ENCODE results near the gene AAR2.

AAR2 gene

DNA sequence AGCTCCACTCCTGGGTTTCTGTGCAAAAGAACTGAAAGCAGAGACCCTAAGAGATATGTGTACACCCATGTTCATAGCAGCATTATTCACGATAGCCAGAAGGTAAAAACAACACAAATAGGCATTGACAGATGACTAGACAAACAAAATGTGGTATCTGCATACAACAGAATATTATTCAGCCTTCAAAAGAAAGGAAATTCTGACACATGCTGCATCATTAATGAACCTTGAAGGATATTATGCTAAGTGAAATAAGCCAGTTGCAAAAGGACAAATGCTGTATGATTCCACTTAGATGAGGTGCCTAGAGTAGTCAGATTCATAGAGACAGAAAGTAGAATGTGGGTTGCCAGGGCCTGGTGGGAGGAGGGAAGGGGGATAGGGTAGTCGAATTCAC is 17.8 kb downstream of the AAR2 start:
- Histone ChIP-seq H3K27me3 (ENCODE audit: control insufficient read depth in 5 of 5, insufficient read depth in 4 of 5, low read length in 5 of 5) (no peaks in the 10 kb centered on the region), H3K4me1 (ENCODE audit: control insufficient read depth in 5 of 5, insufficient read depth in 5 of 5, low read length in 5 of 5) (peaks cover 0 to 15% (median 7%) of the 10 kb centered on the region in 5 donors), H3K27ac (ENCODE audit: low read depth, low read length) (no peak overlapping the region), H3K36me3 (ENCODE audit: control insufficient read depth in 5 of 5, insufficient read depth in 5 of 5, low read length in 5 of 5) (peaks cover 7 to 68% (median 48%) of the 10 kb centered on the region in 5 donors), H3K9ac (ENCODE audit: low read length in 5 of 5) (no peak overlapping the region), H3K9me3 (ENCODE audit: control insufficient read depth in 5 of 5, low read length in 5 of 5) (no peaks in the 10 kb centered on the region), H3K4me3 (ENCODE audit: low read depth in 1 of 5, low read length in 5 of 5) (no peak overlapping the region)

DNA sequence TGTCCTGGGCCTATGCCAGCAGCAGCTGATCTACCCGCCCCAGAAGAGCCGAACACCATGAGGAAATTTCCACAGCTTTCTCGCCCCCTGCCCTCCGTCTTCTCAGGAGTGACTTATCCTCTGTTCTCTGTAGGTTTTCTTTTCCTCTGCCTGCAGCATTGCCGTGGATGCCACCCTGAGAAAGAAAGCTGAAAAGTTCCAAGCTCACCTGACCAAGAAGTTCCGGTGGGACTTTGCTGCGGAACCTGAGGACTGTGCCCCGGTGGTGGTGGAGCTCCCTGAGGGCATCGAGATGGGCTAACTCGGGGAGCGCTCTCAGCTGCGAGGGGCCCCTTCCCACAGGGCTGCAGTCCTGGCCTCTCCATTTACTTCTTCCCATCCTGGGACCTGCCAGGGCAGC is 19.2 kb downstream of the AAR2 start:
- H3K9ac ChIP-seq (ENCODE audit: low read length in 5 of 5): no peak overlapping the region
- no peak overlapping the region for H3K4me3 ChIP-seq (ENCODE audit: low read depth in 1 of 5, low read length in 5 of 5)
- H3K27ac ChIP-seq (ENCODE audit: low read depth, low read length): no peak overlapping the region
- H3K36me3 ChIP-seq (ENCODE audit: control insufficient read depth in 5 of 5, insufficient read depth in 5 of 5, low read length in 5 of 5): peaks cover 0 to 59% (median 41%) of the 10 kb centered on the region in 5 donors
- peaks cover 0 to 15% (median 7%) of the 10 kb centered on the region in 5 donors for H3K4me1 ChIP-seq (ENCODE audit: control insufficient read depth in 5 of 5, insufficient read depth in 5 of 5, low read length in 5 of 5)
- no peaks in the 10 kb centered on the region for H3K27me3 ChIP-seq (ENCODE audit: control insufficient read depth in 5 of 5, insufficient read depth in 4 of 5, low read length in 5 of 5)
- no peaks in the 10 kb centered on the region for H3K9me3 ChIP-seq (ENCODE audit: control insufficient read depth in 5 of 5, low read length in 5 of 5)

DNA sequence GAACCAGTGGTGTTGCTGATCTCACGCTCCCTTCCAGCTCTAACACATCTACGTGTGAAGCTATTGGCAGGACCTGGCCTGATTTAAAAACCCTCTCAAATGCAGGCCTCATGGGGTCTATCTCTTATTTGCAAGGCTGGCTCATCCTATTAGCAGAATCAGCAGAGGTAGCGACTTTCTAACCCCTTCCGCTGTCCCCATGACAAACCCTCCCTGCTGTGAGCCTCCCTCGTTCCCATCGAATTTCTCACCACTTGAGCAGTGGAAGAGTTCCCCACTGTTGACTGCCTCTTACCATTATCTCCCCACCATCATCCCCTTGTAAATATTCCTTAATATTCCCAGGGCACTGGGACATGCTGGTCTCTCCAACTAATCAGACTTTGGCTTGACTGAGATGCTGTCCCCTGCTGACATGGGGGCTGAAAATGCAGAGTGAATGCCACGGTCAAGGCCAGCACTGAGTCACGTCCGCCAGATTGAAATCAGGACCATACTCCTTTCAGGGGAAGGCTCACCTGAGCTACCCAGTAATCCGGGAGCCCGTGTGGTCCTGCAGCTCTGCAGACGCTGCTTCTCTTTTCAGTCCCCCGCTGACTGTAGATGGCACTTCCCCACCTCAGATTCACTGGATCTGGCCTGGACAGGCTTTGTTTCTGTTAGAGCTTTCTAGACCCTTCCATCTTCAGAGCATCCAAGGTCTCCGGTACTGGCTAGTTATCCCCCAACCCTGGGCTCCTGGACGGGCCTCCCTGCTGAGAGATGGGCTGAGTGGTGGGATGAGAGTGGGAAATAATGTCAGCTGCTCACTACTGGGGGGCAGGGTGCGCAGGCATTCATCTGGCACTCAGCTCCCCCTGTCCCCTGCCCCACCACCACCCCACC is 23.1 kb downstream of the AAR2 start:
- H3K27ac ChIP-seq (ENCODE audit: low read depth, low read length): no peak overlapping the region
- H3K9ac ChIP-seq (ENCODE audit: low read length in 5 of 5): no peak overlapping the region
- H3K4me3 ChIP-seq (ENCODE audit: low read depth in 1 of 5, low read length in 5 of 5): no peak overlapping the region
- peaks cover 0 to 15% (median 7%) of the 10 kb centered on the region in 5 donors for H3K4me1 ChIP-seq (ENCODE audit: control insufficient read depth in 5 of 5, insufficient read depth in 5 of 5, low read length in 5 of 5)
- no peaks in the 10 kb centered on the region for H3K27me3 ChIP-seq (ENCODE audit: control insufficient read depth in 5 of 5, insufficient read depth in 4 of 5, low read length in 5 of 5)
- no peaks in the 10 kb centered on the region for H3K9me3 ChIP-seq (ENCODE audit: control insufficient read depth in 5 of 5, low read length in 5 of 5)
- H3K36me3 ChIP-seq (ENCODE audit: control insufficient read depth in 5 of 5, insufficient read depth in 5 of 5, low read length in 5 of 5): peaks cover 0 to 29% (median 22%) of the 10 kb centered on the region in 5 donors

DNA sequence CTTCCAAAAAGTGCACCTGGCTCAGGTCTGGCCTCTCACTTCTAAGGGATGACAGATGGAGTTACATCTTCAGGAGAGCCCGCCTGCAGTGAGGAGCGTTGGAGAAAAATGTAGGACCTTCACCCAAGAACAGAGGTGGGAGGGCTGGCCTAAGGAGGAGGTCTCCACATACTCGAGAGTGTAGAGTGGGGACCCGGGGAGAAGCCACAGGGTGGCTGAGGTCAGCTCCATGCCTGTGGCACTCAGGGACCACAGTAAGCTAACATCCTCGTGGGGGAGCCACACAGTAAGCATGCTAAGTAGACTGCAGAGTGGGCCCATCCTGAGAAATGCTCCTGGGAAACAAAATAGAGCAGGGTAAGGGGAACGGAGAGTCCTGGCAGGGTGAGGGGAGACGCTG is 24.0 kb downstream of the AAR2 start:
- no peak overlapping the region for H3K4me3 ChIP-seq (ENCODE audit: low read depth in 1 of 5, low read length in 5 of 5)
- H3K4me1 ChIP-seq (ENCODE audit: control insufficient read depth in 5 of 5, insufficient read depth in 5 of 5, low read length in 5 of 5): peaks cover 0 to 15% (median 7%) of the 10 kb centered on the region in 5 donors

DNA sequence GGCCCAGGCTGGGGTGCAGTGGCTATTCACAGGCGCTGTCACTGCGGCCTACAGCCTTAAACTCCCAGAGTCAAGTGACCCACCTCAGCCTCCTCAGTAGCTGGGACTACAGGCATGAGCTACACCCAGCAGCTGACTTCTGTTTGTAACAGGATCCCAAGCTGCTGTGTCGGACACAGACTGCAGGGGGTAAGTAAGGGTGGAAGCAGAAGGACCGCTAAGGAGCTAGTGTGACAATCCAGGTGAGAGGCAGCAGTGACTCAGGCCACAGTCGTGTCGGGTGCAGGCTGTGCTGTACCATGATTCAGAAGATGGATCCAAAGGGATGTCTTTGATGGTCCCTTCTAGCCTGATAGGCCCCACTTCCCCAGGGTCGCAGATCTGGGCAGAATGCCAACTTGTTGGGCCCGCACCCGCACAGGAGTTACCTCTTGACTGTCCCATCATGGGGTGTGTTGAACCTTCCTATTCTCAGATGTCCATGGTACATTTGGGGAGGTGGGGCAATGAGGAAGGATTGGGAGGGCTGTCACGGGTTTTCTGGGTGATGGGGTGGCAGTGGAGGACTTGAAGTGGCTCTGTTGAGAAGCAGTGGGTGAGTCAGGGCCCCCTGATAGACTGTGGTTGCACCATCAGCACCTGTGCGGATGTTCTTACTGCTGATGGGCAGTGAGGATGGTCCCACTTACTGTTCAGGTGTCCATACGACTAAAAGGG is 25.3 kb downstream of the AAR2 start:
- peaks cover 0 to 12% (median 6%) of the 10 kb centered on the region in 5 donors for H3K36me3 ChIP-seq (ENCODE audit: control insufficient read depth in 5 of 5, insufficient read depth in 5 of 5, low read length in 5 of 5)
- no peaks in the 10 kb centered on the region for H3K27me3 ChIP-seq (ENCODE audit: control insufficient read depth in 5 of 5, insufficient read depth in 4 of 5, low read length in 5 of 5)
- peaks cover 0 to 15% (median 7%) of the 10 kb centered on the region in 5 donors for H3K4me1 ChIP-seq (ENCODE audit: control insufficient read depth in 5 of 5, insufficient read depth in 5 of 5, low read length in 5 of 5)
- H3K27ac ChIP-seq (ENCODE audit: low read depth, low read length): no peak overlapping the region
- H3K9ac ChIP-seq (ENCODE audit: low read length in 5 of 5): no peak overlapping the region
- H3K9me3 ChIP-seq (ENCODE audit: control insufficient read depth in 5 of 5, low read length in 5 of 5): no peaks in the 10 kb centered on the region
- H3K4me3 ChIP-seq (ENCODE audit: low read depth in 1 of 5, low read length in 5 of 5): no peak overlapping the region

More for the DNA sequence above, 24.0 kb downstream of the AAR2 start:
- peaks cover 0 to 24% (median 19%) of the 10 kb centered on the region in 5 donors for H3K36me3 ChIP-seq (ENCODE audit: control insufficient read depth in 5 of 5, insufficient read depth in 5 of 5, low read length in 5 of 5)
- H3K9me3 ChIP-seq (ENCODE audit: control insufficient read depth in 5 of 5, low read length in 5 of 5): no peaks in the 10 kb centered on the region
- no peak overlapping the region for H3K27ac ChIP-seq (ENCODE audit: low read depth, low read length)
- H3K9ac ChIP-seq (ENCODE audit: low read length in 5 of 5): no peak overlapping the region
- H3K27me3 ChIP-seq (ENCODE audit: control insufficient read depth in 5 of 5, insufficient read depth in 4 of 5, low read length in 5 of 5): no peaks in the 10 kb centered on the region

DNA sequence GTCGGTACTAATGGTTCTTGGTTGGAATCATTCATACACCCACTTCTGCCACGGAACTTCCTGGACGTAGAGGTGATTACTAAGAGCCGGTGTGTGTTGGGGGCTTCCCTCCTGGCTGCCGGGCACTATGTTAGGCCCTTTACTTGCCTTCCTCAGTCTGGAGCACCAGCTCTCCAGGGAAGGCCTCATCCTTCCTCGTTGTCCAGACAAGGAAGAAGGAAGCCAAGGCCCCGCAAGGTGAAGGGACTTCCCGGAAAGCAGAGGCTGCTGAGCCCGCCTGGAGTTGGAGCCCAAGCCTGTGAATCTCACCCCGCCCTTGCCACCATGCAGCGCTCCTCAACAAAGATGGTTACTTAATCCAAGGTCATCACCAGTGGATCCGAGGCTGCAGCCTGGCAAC is 26.2 kb downstream of the AAR2 start:
- Histone ChIP-seq H3K27me3 (ENCODE audit: control insufficient read depth in 5 of 5, insufficient read depth in 4 of 5, low read length in 5 of 5) (no peaks in the 10 kb centered on the region), H3K4me1 (ENCODE audit: control insufficient read depth in 5 of 5, insufficient read depth in 5 of 5, low read length in 5 of 5) (peaks cover 0 to 9% (median 7%) of the 10 kb centered on the region in 5 donors), H3K4me3 (ENCODE audit: low read depth in 1 of 5, low read length in 5 of 5) (no peak overlapping the region), H3K9ac (ENCODE audit: low read length in 5 of 5) (no peak overlapping the region), H3K36me3 (ENCODE audit: control insufficient read depth in 5 of 5, insufficient read depth in 5 of 5, low read length in 5 of 5) (peaks cover 0 to 5% (median 0%) of the 10 kb centered on the region in 5 donors), H3K9me3 (ENCODE audit: control insufficient read depth in 5 of 5, low read length in 5 of 5) (no peaks in the 10 kb centered on the region), H3K27ac (ENCODE audit: low read depth, low read length) (no peak overlapping the region)

DNA sequence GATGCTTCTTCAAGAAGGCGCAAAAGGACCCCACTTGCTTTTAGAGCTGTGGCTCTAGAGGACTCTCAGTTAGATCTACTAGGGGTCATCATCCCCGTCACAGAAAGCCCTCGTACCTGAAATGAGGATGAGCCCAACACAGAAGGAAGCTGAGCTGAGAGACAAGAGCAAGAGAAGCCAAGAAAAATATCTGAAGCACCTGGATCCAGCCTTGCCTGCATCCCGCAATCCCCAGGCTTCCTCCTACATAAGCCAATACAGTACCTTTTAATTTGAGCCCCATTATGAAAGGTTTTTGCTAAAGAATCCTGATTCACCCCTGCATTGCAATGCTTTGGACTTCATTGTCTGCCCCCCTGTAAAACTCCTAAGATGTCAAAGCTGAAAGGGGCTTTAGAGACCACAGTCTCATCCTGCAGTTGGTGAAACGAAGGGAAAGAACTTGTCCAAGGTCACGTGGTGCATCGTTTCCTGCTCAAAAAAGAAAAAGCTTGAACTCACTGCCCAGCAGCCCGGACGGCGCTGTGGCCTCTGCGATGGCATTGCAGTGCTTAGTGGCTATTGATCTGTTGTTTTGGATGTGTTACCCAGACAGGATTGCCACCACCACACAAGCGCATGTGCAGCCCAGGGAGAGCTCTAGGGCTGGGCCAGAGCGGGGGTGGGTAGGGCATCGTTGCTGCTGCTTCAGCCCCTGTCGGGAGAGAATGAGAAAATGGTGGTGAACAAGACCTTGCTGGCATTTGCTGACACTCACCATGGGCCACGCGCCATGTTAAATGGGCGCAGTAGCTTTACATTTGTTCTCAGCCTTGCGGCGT is 28.4 kb downstream of the AAR2 start:
- Histone ChIP-seq H3K36me3 (ENCODE audit: control insufficient read depth in 5 of 5, insufficient read depth in 5 of 5, low read length in 5 of 5) (no peaks in the 10 kb centered on the region), H3K27me3 (ENCODE audit: control insufficient read depth in 5 of 5, insufficient read depth in 4 of 5, low read length in 5 of 5) (no peaks in the 10 kb centered on the region), H3K9me3 (ENCODE audit: control insufficient read depth in 5 of 5, low read length in 5 of 5) (no peaks in the 10 kb centered on the region), H3K27ac (ENCODE audit: low read depth, low read length) (no peak overlapping the region), H3K4me1 (ENCODE audit: control insufficient read depth in 5 of 5, insufficient read depth in 5 of 5, low read length in 5 of 5) (no peaks in the 10 kb centered on the region), H3K4me3 (ENCODE audit: low read depth in 1 of 5, low read length in 5 of 5) (no peak overlapping the region), H3K9ac (ENCODE audit: low read length in 5 of 5) (no peak overlapping the region)

DNA sequence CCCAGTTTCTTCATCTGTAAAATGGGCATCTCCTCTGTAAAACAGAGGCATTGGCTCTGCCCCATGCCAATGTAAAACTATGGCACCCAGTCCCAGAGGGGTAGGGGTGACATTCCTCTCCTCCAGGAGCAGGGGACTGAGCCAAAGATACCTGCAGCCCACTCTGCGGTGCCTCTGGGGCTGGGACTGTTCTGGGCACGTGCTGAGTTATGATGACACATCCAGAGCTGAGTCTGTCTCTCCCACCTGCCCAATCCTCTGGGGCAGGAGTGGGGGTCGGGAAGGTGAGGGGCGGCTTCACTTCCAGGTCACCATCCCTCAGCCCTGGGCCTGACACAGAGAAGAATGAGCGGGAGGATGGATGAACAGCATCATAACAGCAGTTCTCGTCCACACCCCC is 29.9 kb downstream of the AAR2 start:
- Histone ChIP-seq H3K4me3 (ENCODE audit: low read depth in 1 of 5, low read length in 5 of 5) (no peak overlapping the region), H3K9me3 (ENCODE audit: control insufficient read depth in 5 of 5, low read length in 5 of 5) (no peaks in the 10 kb centered on the region), H3K27ac (ENCODE audit: low read depth, low read length) (no peak overlapping the region), H3K27me3 (ENCODE audit: control insufficient read depth in 5 of 5, insufficient read depth in 4 of 5, low read length in 5 of 5) (no peaks in the 10 kb centered on the region), H3K36me3 (ENCODE audit: control insufficient read depth in 5 of 5, insufficient read depth in 5 of 5, low read length in 5 of 5) (no peaks in the 10 kb centered on the region), H3K4me1 (ENCODE audit: control insufficient read depth in 5 of 5, insufficient read depth in 5 of 5, low read length in 5 of 5) (no peaks in the 10 kb centered on the region), H3K9ac (ENCODE audit: low read length in 5 of 5) (no peak overlapping the region)

DNA sequence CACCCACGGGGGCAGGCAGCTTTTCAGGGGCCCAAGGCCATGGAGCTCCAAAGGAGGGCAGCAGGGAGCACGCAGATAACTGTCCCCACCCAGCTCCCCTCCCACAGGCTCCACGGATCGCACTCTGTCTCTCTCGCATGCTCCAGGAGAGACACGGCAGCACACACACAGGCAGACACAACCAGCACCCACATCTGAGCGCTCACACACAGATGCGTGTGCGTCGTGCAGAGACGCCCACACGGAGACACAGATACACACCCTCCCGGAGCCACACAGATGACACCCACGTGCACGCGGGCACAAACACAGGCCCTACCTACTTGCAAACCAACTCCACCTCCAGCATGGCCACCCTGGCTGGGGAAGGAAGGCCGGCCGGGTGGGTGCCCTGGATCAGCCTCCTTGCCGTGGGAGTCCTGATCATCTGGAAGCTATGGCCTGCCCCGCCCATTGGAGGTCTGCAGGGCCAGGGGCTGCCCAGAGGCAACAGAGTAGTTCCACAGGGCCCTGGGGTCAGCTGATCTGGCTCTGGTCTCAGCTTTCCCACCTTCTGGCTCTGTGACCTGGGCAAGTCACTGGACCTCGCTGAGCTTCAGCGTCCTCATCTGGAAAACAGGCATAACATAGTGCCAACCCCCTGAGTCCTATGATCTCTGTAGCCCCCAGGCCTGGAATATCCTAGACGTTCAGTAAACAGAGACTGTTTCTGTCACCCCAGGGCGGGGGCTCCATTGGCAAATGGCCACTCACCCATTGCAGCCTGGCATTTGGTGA is 31.5 kb downstream of the AAR2 start:
- H3K9ac ChIP-seq (ENCODE audit: low read length in 5 of 5): no peak overlapping the region
- H3K36me3 ChIP-seq (ENCODE audit: control insufficient read depth in 5 of 5, insufficient read depth in 5 of 5, low read length in 5 of 5): no peaks in the 10 kb centered on the region
- no peak overlapping the region for H3K4me3 ChIP-seq (ENCODE audit: low read depth in 1 of 5, low read length in 5 of 5)
- H3K9me3 ChIP-seq (ENCODE audit: control insufficient read depth in 5 of 5, low read length in 5 of 5): no peaks in the 10 kb centered on the region
- peaks cover 0 to 3% (median 0%) of the 10 kb centered on the region in 5 donors for H3K27me3 ChIP-seq (ENCODE audit: control insufficient read depth in 5 of 5, insufficient read depth in 4 of 5, low read length in 5 of 5)
- no peaks in the 10 kb centered on the region for H3K4me1 ChIP-seq (ENCODE audit: control insufficient read depth in 5 of 5, insufficient read depth in 5 of 5, low read length in 5 of 5)
- H3K27ac ChIP-seq (ENCODE audit: low read depth, low read length): no peak overlapping the region

Measured in subcutaneous abdominal adipose tissue (tissue), 5 donors.